ENCODE measurements around the gene CTPS2. TPM values are rescaled to one million over a fixed set of nuclear protein-coding genes. Genes with fewer than 3 reads are reported as not detected.
"Not testable (repeated sequence)": the region's sequence is repeated elsewhere in the genome, so short reads cannot be mapped to it uniquely, and the experiment has no call there.

Gene CTPS2
- total RNA-seq, 1 donor from 2014 or later: 26.5 TPM

DNA sequence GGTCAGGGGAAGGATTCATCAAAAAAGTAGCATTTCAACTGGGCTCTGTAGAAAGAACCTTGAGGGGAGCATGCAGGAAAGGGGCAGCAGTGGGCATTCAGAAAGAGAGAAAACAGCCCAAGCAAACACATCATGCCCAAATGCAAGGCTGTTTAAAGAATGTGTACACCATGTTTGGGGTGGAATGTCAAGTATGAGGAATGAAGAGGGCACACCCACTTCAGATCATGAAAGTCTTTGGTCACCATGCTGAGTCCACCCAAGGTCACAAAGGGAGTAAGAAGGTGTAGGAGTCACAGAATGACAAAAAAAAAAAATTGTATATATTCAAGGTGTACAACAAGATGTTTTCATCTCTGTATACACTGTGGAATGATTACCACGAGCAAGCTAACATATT lies 53.1 kb downstream of the CTPS2 start:
- DNase-seq (ENCODE audit: low spot score in 2 of 2): no peak
- no peak for FAIRE-seq

DNA sequence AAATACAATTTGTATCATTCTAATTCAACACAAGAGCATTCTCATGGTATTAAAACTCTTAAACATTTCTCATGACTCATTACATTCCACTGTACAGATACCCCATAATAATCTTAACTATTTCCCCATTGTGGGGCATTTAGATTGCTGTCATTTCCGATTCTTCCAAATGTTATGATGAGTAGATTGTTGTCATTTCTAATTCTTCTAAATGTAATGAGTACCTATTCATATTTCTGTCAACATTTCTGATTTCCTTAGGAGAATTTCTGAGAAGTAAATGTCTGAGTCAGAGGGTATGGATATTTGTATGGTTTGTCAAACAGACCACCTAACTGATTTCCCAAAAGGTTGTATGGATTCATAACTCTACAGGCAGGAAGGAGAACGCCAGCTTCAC lies 54.2 kb downstream of the CTPS2 start:
- DNase-seq (ENCODE audit: low spot score in 2 of 2) (no peak), FAIRE-seq (no peak)

DNA sequence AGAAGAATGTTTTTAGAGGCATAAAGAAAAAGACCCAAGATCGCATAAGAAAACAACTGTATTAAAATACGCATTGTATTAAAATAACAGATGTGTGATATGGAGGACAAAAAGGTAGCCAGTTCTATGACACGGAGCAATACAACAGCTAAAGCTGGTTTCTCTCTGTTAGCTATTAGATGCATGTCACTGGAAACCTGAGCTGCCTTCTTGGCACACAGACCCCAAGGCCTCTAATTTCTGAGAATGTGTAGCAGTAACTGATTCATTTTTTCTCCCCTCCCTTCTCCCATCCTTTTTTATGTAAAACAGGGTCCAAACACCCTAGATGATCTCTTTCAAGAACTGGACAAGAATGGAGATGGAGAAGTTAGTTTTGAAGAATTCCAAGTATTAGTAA lies 58.4 kb downstream of the CTPS2 start:
- DNase-seq (ENCODE audit: low spot score in 2 of 2) (no peak), FAIRE-seq (no peak)

DNA sequence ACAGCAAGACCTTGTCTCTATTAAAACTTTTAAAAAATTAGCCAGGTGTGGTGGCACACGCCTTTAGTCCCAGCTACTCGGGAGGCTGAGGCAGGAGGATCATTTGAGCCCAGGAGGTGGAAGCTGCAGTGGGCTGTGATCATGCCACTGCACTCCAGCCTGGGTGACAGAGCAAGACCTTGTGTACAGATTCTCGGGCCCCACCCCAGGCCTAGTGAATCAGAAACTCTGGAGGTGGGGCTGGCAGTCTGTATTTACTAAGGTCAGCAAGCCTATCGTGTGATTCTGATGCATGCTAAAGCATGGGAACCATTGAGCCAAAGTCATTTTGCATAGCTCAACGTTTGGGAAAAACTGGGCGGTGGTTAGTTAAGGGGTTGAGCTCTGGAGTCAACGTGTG lies 59.0 kb downstream of the CTPS2 start:
- FAIRE-seq (no peak), DNase-seq (ENCODE audit: low spot score in 2 of 2) (no peak)

DNA sequence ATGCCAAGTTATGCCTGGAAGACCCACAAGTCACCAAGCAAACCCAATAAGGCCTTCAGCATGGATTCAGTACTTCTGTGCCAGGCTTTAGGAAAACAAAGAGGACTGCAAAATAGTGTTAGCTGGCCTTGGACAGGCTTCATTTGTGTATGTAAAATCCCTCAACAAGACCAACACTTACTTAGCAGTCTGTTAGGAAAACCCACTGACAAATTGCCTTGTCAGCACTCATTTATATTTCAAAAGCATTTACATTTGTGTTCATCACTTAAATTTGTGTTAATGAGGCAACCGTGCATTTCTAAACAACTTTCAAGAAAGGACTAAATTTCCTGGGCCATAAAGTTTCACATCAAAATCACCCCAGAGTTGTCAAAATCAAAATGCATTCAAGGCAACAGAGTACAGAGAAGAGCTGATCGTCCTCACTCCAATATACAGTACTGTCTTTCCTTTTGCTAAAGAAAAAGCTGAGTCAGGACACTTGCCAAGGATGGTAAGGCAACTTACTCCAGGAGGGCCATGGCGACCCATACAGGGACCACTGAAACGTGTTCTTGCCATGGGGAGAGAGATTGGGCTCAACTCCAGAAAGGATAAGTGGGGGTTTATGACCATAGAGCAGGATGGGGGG lies 61.0 kb downstream of the CTPS2 start:
- DNase-seq (ENCODE audit: low spot score in 2 of 2) (no peak), FAIRE-seq (no peak)

DNA sequence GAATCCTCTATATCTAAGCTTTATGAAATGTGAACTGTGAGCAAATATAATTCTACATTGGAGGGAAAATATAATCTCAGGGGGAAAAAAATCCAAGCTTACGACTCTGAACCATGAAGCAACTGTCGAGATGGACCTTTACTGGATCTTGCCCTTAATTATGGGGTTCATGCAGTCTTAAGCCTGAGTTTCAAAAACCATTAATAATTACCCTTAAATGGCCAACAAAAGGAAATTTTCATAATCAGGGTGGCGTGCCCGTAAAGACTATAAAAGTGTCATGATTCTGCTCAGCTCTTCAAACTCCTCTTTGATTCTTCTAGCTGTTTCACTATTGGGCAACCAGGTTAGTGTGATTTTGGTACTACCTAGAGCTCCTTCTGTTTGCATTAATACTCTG lies 62.6 kb downstream of the CTPS2 start, which contains the start of gene S100G:
S100G (plus strand) TSS at position 301 of the 400 bp plus-strand sequence. CDS start 849 bp downstream, outside the sequence.
- DNase-seq (ENCODE audit: low spot score in 2 of 2): no peak
- FAIRE-seq: no peak

DNA sequence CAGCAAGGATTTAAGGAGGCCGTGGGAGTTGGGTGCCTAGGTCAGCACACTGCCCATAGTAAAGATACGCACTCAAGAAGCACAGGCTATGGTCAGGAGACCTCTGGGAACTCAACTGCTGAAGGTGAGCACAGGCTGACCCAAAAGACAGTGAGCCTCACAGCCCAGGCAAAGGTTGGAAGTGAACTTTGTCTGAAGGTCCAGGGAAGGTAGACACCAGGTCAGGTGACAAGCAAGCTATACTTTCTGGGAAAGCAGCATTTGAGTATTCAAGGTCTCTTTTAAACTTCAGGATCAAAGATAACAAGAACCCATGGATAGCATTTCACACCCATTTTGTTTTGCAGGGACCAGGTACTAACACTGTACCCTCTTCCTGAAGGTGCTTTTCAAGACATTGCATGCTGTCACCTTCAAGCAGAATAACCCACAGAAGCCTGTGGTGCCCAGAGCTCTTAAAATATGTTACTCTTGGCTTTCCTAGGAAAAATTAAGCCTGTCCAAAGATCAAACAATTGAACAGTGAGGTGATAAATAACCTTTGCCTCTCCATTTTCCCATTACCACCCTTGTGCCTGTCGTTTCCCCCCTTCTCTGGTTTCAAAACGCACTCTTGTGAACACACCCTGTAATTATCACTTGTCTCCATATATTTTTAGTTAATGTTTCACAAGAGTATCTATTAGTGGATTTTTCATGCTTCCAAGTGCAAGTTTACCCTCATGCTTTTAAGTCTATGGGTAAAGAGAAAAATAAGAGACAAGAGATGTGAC lies 65.9 kb downstream of the CTPS2 start:
- no peak for FAIRE-seq
- DNase-seq (ENCODE audit: low spot score in 2 of 2): no peak

DNA sequence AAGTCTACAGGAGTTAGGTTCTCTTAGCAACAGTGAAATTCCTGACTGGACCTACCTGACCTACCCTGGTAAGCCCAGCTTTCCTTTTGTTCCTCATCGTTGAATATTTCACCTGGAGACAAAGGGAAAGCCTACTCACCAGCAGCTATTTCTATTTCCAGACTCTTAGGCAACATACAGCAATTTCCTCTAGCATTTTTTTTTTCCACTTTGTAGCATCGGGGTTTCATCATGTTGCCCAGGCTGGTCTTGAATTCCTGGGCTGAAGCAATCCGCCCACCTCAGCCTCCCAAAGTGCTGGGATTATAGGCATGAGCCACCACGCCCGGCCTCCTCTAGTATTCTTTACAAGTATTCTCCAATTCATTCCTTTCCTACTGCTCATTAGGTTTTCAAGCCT lies 69.3 kb downstream of the CTPS2 start:
- FAIRE-seq (no peak), DNase-seq (ENCODE audit: low spot score in 2 of 2) (no peak)

DNA sequence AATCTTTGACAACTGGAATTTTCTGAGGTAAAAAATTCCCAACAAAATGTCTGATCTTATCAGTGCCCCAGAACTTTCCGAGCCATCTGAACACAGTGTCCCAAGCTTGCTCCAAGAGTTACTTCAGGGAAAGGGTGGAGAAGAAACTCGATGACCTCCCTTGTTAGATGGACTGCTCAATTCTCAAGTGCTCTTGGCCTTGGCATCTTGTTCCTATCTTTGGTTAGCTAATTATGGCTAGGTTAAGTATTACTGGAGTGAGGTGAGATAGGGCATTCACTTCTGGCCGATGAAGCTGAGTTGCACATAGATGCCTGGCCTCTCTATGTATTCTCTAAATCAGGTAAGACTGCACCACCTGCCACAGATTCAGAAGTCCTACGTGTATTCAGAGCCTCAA lies 71.6 kb downstream of the CTPS2 start:
- DNase-seq (ENCODE audit: low spot score in 2 of 2) (no peak), FAIRE-seq (no peak)

DNA sequence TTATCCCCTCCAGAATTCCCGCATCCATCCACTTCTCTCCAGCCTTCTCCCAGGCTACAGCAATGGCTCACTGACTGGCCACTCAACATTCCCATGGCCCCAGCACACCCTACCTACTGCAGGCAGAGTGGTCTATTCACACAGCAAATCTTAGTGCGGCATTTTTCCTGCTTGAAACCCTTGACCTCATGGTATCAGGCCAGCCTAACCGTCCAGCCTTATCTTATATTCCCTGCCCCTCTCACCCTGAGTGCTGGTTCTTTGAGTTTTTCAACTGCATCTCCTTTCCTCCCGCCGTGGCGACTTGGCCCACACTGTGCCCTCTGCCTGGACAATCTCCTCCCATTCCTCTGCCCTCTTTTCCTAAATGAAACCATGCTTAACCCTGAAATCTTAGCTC lies 72.5 kb downstream of the CTPS2 start:
- FAIRE-seq (no peak), DNase-seq (ENCODE audit: low spot score in 2 of 2) (no peak)

DNA sequence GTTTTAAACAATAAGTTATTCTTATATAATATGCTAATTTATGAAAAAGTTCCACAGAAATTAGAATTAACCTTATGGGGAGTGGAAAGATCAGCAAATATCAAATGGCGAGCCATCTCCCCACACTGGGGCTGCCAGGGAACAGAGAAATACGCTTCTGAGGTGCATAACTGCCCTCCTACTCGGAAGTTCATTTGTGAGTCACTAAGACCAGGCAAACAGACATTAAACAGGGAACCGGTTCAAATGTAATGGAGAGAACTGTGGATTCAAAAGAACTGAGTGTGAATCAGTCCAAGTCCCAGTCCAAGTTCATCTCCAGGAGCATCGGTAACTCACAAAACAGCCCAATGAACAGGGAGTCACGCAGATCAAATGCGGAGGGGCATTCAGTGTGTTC lies 73.9 kb downstream of the CTPS2 start:
- no peak for FAIRE-seq
- DNase-seq (ENCODE audit: low spot score in 2 of 2): no peak

DNA sequence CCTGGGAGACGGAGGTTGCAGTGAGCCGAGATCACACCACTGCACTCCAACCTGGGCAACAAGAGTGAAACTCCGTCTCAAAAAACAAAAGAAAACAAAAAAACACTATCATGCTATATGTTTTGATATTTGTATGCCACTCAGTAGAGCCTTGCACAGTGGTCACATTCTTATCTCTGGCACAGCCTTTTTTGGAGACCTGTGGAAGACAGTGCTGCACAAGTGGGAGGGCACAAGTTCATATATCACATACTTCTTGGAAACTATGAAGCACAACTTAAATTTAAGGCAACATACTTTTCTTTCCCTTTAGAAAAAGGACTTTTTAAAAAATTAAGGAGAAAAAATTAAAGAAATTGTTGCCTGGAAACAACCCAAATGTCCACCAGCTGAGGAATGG lies 76.9 kb downstream of the CTPS2 start:
- FAIRE-seq: no peak
- DNase-seq (ENCODE audit: low spot score in 2 of 2): no peak

DNA sequence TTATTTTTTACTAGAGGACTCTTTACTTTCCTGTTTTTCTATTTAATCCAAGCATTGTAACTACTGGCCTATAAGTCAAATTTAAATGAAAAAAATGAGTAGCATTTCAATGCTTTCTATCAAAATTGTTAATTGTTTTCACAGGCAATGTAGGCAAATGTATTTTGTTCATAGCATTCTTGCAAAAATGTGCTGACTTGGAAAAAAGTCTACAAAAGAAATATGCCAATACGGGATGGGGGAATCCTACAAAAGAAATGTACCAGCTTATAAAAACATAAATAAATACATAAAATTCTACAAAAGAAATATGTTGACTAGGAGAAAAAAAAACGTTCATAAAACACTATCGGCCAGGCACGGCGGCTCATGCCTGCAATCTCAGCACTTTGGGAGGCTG lies 77.4 kb downstream of the CTPS2 start:
- DNase-seq (ENCODE audit: low spot score in 2 of 2) (no peak), FAIRE-seq (no peak)

DNA sequence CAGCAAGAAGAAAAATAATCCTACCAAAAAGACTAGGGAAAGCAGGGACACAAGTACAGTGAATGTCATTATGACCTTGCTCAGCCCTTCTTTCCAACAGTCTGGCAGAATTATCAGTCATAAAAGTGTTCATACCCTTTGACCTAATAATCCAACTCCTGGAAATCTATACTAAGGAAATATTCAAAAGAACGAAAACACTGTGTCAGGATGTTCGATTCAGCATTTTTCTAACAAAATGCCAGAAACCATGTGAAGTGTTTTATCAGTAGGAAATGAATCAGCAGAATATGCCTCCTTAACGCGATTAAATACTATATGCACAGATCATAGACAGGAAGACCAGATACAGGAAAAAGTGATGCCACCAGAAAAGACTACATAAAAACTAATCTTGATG lies 78.7 kb downstream of the CTPS2 start:
- DNase-seq (ENCODE audit: low spot score in 2 of 2) (no peak), FAIRE-seq (no peak)

DNA sequence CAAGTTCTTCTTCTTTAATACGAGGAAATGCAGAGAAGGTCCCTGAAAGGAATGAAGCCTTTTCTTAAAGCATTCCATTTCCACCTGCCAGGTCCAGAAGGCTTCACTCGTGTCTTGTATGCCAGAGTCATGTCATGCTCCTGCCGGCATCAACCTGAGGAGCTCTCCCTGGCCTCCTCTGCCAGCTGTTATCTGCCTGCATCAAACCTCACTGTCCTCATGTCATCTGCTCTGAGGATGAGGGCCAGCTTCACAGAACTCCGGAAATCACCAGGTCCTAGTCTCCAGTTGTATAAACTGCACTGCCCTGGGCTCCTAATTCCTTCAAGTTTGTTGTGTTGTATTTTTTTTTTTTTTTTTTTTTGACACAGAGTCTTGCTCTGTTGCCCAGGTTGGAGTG lies 82.6 kb downstream of the CTPS2 start:
- DNase-seq (ENCODE audit: low spot score in 2 of 2): no peak
- no peak for FAIRE-seq

DNA sequence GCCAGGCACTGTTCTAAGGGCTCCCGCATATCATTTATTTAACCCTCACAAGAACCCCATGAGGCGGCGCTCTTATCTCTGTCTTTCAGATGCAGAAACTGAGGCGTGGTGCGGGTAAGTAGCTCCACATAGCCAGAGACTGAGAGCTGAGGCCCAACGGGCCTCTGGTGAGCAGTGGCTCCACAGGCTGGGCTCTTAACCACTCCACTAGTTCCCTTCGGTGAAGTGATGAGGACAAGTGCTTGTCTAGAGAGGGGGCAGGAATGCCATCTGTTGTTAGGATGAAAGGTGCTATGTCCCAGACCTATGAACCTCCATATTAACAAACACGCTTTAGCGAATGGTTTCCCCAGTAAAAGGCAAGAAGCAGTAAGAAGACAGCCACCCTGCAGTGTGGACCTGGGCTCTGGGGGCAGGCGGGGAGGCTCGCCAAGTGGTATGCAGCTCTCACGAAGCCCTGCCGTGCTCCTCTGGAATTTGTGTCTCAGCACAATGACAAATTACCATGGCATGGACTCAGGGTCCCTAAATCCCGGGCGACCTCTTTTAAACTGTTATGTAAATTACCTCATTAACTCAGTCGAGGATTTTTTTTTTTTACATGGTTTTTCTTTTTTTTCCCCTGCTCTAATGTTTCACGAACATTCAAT lies 83.4 kb downstream of the CTPS2 start:
- FAIRE-seq (no peak), DNase-seq (ENCODE audit: low spot score in 2 of 2) (no peak)

DNA sequence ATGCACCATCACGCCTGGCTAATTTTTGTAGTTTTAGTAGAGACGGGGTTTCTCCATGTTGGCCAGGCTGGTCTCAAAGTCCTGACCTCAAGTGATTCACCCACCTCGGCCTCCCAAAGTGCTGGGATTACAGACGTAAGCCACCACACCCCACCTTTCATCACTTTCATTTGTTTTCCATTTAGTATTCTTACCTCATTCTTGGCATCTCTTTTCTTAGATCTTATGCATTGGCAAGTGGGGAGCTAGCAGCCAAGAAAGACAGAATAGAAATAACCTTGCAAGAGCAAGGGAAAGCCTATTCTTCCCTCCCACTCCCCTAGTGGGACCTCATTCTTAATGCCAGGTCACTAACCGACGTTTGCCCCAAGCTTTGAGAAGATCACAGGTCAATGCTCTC lies 84.0 kb downstream of the CTPS2 start:
- DNase-seq (ENCODE audit: low spot score in 2 of 2); FAIRE-seq: not testable (repeated sequence)

DNA sequence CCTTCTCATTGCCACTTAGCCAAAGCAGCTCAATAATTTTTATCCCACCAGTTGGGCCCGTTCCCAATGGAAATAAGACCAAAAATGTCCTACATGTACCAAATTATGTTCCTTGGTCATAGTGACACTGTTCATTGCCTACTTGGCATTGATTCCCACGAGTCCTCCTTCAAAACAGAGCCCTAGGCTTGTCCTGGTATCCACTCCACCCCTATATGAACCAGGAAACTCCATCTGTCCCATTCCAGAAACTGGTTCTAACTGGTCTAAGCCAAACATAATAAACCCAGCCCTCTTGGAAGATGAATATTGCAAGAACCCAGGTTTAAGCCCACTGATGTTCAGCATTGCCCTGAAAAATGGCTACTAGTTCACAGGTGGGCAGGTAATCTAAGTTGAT lies 93.4 kb downstream of the CTPS2 start:
- FAIRE-seq (no peak), DNase-seq (ENCODE audit: low spot score in 2 of 2) (no peak)

DNA sequence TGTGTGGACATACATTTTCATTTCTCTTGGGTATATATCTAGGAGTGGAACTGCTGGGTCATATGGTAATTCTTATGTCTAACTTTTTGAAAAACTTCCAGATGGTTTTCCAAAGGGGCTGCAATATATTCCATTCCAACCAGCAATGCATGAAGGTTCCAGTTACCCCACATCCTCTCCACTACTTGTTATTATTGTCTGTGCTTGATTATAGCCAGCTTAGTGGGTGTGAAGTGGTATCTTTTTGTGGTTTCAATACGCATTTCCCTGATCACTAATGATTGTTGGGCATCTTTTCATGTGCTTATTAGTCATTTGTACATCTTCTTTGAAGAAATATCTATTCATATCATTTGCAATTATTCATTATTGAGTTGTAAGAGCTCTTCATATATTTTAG lies 94.0 kb downstream of the CTPS2 start:
- no peak for FAIRE-seq
- no peak for DNase-seq (ENCODE audit: low spot score in 2 of 2)

DNA sequence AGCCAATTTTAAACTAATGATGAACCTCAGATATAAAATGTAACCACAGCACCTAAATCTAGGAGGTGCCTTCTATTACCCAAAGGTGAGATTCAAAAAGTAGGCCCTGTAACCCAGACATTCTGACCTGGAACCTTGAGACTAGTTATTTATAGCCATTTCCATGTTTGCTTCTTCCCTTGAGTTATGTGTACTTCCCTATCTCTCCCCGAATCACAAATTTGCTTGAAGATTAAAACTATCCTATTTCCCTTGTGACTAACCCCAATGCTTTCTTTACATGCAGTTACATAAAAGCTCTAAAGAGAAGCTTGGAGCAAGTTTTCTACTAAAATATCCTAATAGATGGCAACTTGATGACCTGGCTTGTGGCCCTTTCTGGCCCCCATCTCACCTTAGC lies 95.1 kb downstream of the CTPS2 start:
- FAIRE-seq: no peak
- no peak for DNase-seq (ENCODE audit: low spot score in 2 of 2)

DNA sequence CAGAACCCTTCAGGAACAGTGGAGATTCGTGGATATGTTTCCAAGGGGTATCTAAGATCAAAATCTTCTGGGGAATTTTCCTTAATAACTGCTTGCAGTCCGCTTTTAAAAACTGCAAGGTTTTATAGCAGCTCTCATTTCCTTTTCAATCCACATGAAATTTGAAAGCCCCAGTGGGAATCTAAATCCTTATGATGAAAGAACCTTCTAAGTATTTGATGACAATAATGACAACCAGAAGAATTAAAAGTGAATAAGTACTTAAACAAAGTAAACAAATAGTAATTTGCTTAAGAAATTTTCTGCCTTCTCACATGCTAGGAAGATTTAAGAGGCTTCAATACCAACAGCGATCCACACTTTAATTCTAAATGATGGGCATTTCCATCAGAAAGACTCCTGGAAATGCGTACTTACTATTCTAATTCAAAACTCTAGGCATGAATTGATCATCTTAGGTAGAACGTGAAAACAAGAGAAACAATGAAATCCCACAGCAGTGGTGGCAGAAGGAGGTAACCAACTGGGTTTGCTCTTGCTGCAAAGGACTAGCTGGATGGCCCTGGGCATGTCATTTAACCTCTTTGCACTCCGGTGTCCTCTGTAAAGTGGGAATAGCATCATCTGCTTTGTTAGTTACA lies 100.1 kb downstream of the CTPS2 start:
- FAIRE-seq (no peak), DNase-seq (ENCODE audit: low spot score in 2 of 2) (no peak)
